Fibroblast of lung (primary cell): Measurements from ENCODE around the gene CASD1. TPM values are rescaled to one million over a fixed set of nuclear protein-coding genes. Genes with fewer than 3 reads are reported as not detected.

ENCODE experiments used
- DNase-seq, 2 donors: peaks; one replicate each; pipeline versions ENCODE4 v3.0.0 to v3.0.0-alpha.2; 2010; ENCODE audit warnings: low read depth in 2 of 2
- H2AFZ ChIP-seq: 2 replicates; pipeline ENCODE4 v1.5.1; 2012; ENCODE audit warnings: low read length, control low read depth, inconsistent platforms
- H3K27ac ChIP-seq: 2 replicates; pipeline ENCODE4 v1.5.1; 2011; ENCODE audit warnings: low read length, control low read depth; ENCODE audit not compliant: insufficient read depth
- H3K27me3 ChIP-seq: 2 replicates; pipeline ENCODE4 v1.5.1; 2011; ENCODE audit warnings: mild to moderate bottlenecking, low read length; ENCODE audit not compliant: control insufficient read depth, insufficient read depth
- H3K36me3 ChIP-seq: 2 replicates; pipeline ENCODE4 v1.5.1; 2011; ENCODE audit warnings: low read length; ENCODE audit not compliant: control insufficient read depth, insufficient read depth
- H3K4me1 ChIP-seq: 2 replicates; pipeline ENCODE4 v1.5.1; 2011; ENCODE audit warnings: low read length; ENCODE audit not compliant: control insufficient read depth, insufficient read depth; ENCODE audit errors: extremely low read depth
- H3K4me2 ChIP-seq: 2 replicates; pipeline ENCODE4 v1.5.1; 2011; ENCODE audit warnings: low read length, control low read depth; ENCODE audit not compliant: insufficient read depth; ENCODE audit errors: extremely low read depth
- H3K4me3 ChIP-seq, 4 experiments: fragments of 200-600 bp in 1 of 4; sonication (generic) in 1 of 4; replicated peaks in 1 of 4; 2 replicates each; pipeline ENCODE4 v1.5.1; 2011 to 2016; ENCODE audit warnings: low read length in 4 of 4, low read depth in 3 of 4, mild to moderate bottlenecking in 3 of 4, control low read depth in 2 of 4, inconsistent platforms in 1 of 4, mixed read lengths in 1 of 4; ENCODE audit not compliant: insufficient read depth in 1 of 4; ENCODE audit errors: control extremely low read depth in 1 of 4
- H3K79me2 ChIP-seq: 2 replicates; pipeline ENCODE4 v1.5.1; 2012; ENCODE audit warnings: mild to moderate bottlenecking, low read length, inconsistent platforms; ENCODE audit not compliant: control insufficient read depth, insufficient read depth
- H3K9ac ChIP-seq: 2 replicates; pipeline ENCODE4 v1.5.1; 2011; ENCODE audit warnings: mild to moderate bottlenecking, low read length, control low read depth; ENCODE audit not compliant: insufficient read depth
- H3K9me3 ChIP-seq: 2 replicates; pipeline ENCODE4 v1.5.1; 2012; ENCODE audit warnings: low read depth, low read length; ENCODE audit not compliant: control insufficient read depth, insufficient read depth
- H4K20me1 ChIP-seq: 2 replicates; pipeline ENCODE4 v1.5.1; 2011; ENCODE audit warnings: low read length; ENCODE audit not compliant: control insufficient read depth, insufficient read depth; ENCODE audit errors: extremely low read depth
- EZH2 ChIP-seq: IDR thresholded peaks from 2 replicates; pipeline ENCODE4 v1.5.1; 2012; ENCODE audit warnings: low read length, control low read depth, mild to moderate bottlenecking; ENCODE audit errors: missing control alignments
- polyA plus RNA-seq, 2 donors: library from polyadenylated mRNA; depleted of rRNA in 1 of 2; stranded (reverse) in 1 of 2; unstranded in 1 of 2; fragments of >200 nt; gene quantifications; 2 replicates each; pipeline ENCODE4 v1.2.1, GENCODE V29; 2011 to 2012; ENCODE audit warnings: missing spikeins in 1 of 2
- total RNA-seq: library from RNA; depleted of rRNA; stranded (reverse); fragments of >200 nt; gene quantifications from 2 replicates; pipeline ENCODE4 v1.2.1, GENCODE V29; 2014
- TF ChIP-seq, protein P1 (sequence below), 2 donors: IDR thresholded peaks in 1 of 2; conservative IDR thresholded peaks in 1 of 2; 1 replicate in 1 of 2; 2 replicates in 1 of 2; pipeline ENCODE4 v1.5.1; 2011 to 2012; ENCODE audit warnings: low read length in 2 of 2, control low read depth in 1 of 2, inconsistent platforms in 1 of 2, low read depth in 1 of 2, mild to moderate bottlenecking in 1 of 2

Gene CASD1
- total and polyA plus RNA-seq, 2 donors (not counting 1 experiment from before 2014, with no cell fraction given), result 10.6 to 14.2 TPM

DNA sequence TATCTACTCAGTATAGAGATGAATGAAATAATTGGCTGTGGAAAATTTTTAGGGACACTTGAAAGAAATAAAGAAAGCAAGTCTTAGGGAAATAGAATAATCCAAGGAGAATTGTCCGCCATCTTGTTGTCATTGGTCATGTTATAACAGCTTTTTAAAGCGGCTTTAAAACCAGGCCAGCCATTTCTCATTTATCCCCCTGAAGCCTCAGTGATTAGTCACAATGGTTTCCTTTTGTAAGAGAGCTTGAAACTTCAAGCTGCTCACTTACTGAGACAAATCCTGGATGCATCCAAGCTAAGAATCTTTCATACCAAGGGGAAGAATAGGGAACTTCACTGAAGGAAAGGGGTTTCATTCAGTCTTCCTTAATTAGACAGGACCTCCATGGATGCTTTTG lies 78.5 kb downstream of the CASD1 start:
- Histone ChIP-seq H3K27ac (no peak overlapping the region), H3K9ac (no peak overlapping the region), H3K4me3 (no peak overlapping the region), H4K20me1 (no peaks in the 10 kb centered on the region), H3K36me3 (no peaks in the 10 kb centered on the region), H3K4me2 (no peak overlapping the region), H2AFZ (no peak overlapping the region), H3K9me3 (no peaks in the 10 kb centered on the region), H3K79me2 (no peaks in the 10 kb centered on the region), H3K4me1 (no peaks in the 10 kb centered on the region), H3K27me3 (no peaks in the 10 kb centered on the region)
- peak in 1 of 2 donors; percentile 37 for DNase-seq
- TF ChIP-seq, protein P1, sequence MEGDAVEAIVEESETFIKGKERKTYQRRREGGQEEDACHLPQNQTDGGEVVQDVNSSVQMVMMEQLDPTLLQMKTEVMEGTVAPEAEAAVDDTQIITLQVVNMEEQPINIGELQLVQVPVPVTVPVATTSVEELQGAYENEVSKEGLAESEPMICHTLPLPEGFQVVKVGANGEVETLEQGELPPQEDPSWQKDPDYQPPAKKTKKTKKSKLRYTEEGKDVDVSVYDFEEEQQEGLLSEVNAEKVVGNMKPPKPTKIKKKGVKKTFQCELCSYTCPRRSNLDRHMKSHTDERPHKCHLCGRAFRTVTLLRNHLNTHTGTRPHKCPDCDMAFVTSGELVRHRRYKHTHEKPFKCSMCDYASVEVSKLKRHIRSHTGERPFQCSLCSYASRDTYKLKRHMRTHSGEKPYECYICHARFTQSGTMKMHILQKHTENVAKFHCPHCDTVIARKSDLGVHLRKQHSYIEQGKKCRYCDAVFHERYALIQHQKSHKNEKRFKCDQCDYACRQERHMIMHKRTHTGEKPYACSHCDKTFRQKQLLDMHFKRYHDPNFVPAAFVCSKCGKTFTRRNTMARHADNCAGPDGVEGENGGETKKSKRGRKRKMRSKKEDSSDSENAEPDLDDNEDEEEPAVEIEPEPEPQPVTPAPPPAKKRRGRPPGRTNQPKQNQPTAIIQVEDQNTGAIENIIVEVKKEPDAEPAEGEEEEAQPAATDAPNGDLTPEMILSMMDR (conservative IDR thresholded peaks at IDR 0.05 in 1 of 2, IDR thresholded peaks at IDR 0.05 in 1 of 2; ENCODE audit: low read depth in 1 of 2, low read length in 2 of 2), result no peak
- TF ChIP-seq EZH2, result no peak

DNA sequence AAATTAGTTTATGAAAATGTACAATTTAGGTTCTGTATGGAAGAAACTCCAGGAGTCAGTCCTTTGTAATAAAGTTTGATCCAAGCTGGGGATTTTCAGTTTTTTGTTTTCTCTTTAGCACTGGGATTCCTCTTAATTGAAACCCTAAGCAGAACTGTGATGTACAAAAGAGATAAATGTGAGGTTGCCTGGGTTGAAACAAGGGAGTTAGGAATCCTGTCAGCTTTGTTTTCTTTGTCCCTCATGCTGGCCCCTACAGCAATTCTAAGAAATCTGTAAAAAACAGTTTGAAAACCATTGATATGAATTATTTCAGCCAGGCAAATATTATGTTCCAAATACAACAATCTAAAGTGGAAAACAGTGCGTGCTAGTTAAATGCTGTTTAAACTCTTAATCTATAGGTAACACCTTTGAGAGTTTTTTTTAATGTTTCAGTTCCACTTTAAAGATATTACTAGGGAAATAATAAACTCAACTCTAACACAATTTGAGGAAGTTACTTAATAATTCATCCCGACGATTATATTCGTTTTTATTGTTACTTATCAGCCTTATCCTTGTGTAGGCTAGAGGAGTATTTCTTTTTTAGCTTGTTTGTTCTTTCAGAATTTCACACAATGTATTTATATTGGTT lies 81.0 kb downstream of the CASD1 start:
- Histone ChIP-seq H3K79me2 (no peaks in the 10 kb centered on the region), H3K4me1 (no peaks in the 10 kb centered on the region), H3K36me3 (no peaks in the 10 kb centered on the region), H3K9me3 (no peaks in the 10 kb centered on the region), H2AFZ (no peak overlapping the region), H3K27me3 (no peaks in the 10 kb centered on the region), H3K4me2 (no peak overlapping the region), H3K27ac (no peak overlapping the region), H4K20me1 (no peaks in the 10 kb centered on the region), H3K9ac (no peak overlapping the region), H3K4me3 (no peak overlapping the region)
- TF ChIP-seq EZH2, result no peak
- TF ChIP-seq, protein P1 (conservative IDR thresholded peaks at IDR 0.05 in 1 of 2, IDR thresholded peaks at IDR 0.05 in 1 of 2; ENCODE audit: low read depth in 1 of 2, low read length in 2 of 2), result no peak
- DNase-seq, result no peak

GRCh38 chr7:94591176-94591575 lies 81.6 kb downstream of the CASD1 start:
- TF ChIP-seq, protein P1 (conservative IDR thresholded peaks at IDR 0.05 in 1 of 2, IDR thresholded peaks at IDR 0.05 in 1 of 2; ENCODE audit: low read depth in 1 of 2, low read length in 2 of 2), result no peak
- Histone ChIP-seq H3K9ac (no peak overlapping the region), H3K9me3 (no peaks in the 10 kb centered on the region), H2AFZ (no peak overlapping the region), H3K4me2 (no peak overlapping the region), H3K4me1 (no peaks in the 10 kb centered on the region), H3K36me3 (no peaks in the 10 kb centered on the region), H4K20me1 (no peaks in the 10 kb centered on the region), H3K27ac (no peak overlapping the region), H3K27me3 (no peaks in the 10 kb centered on the region), H3K4me3 (no peak overlapping the region), H3K79me2 (no peaks in the 10 kb centered on the region)
- no peak for DNase-seq
